H1 (cell line): ENCODE measurements around the gene SRGAP2C. TPM values are rescaled to one million over a fixed set of nuclear protein-coding genes. Genes with fewer than 3 reads are reported as not detected.

ENCODE experiments used
- CBX5 ChIP-seq: fragments of 300-800, 300-1000 bp; sonication (generic); IDR thresholded peaks from 2 replicates; pipeline ENCODE4 v1.7.1; 2016; ENCODE audit warnings: antibody characterized with exemption, low read length, low read depth
- CHD7 ChIP-seq: fragments of 300-600 bp; sonication (generic); IDR thresholded peaks from 2 replicates; pipeline ENCODE4 v1.7.1; 2012; ENCODE audit warnings: low read length, moderate library complexity, mild to moderate bottlenecking, inconsistent platforms; ENCODE audit not compliant: insufficient replicate concordance
- HDAC2 ChIP-seq, 2 experiments: fragments of 300-600 bp in 1 of 2; sonication (generic) in 1 of 2; IDR thresholded peaks; 2 replicates each; pipeline ENCODE4 v1.6.1; 2011 to 2012; ENCODE audit warnings: low read depth in 2 of 2, low read length in 2 of 2, mild to moderate bottlenecking in 2 of 2, moderate library complexity in 2 of 2, borderline replicate concordance in 1 of 2, inconsistent platforms in 1 of 2
- HDAC6 ChIP-seq: IDR thresholded peaks from one replicate; pipeline ENCODE4 v1.7.1; 2012; ENCODE audit warnings: low read depth, mild to moderate bottlenecking, inconsistent platforms, low read length, moderate library complexity
- MAFK ChIP-seq: IDR thresholded peaks from 2 replicates; pipeline ENCODE4 v1.6.1; 2012; ENCODE audit warnings: low read depth, mild to moderate bottlenecking, improper control_type of control experiment, low read length
- NRF1 ChIP-seq: IDR thresholded peaks from 2 replicates; pipeline ENCODE4 v1.6.1; 2011; ENCODE audit warnings: mild to moderate bottlenecking, low read depth, low read length, improper control_type of control experiment
- PHF8 ChIP-seq: fragments of 200-600 bp; sonication (generic); conservative IDR thresholded peaks from 2 replicates; pipeline ENCODE4 v1.7.1; 2012; ENCODE audit warnings: low read depth, mild to moderate bottlenecking, inconsistent platforms, low read length, moderate library complexity
- RAD21 ChIP-seq, 2 experiments: IDR thresholded peaks in 1 of 2; conservative IDR thresholded peaks in 1 of 2; 2 replicates each; pipeline ENCODE4 v1.6.1; 2011; ENCODE audit warnings: low read depth in 2 of 2, low read length in 2 of 2, improper control_type of control experiment in 1 of 2, inconsistent platforms in 1 of 2, mild to moderate bottlenecking in 1 of 2, moderate library complexity in 1 of 2
- RFX5 ChIP-seq: IDR thresholded peaks from 2 replicates; pipeline ENCODE4 v1.6.1; 2011; ENCODE audit warnings: low read depth, low read length, improper control_type of control experiment, borderline replicate concordance
- RXRA ChIP-seq: IDR thresholded peaks from 2 replicates; pipeline ENCODE4 v1.6.1; 2011; ENCODE audit warnings: low read depth, mild to moderate bottlenecking, low read length, moderate library complexity; ENCODE audit not compliant: insufficient read depth
- SP4 ChIP-seq: IDR thresholded peaks from 2 replicates; pipeline ENCODE4 v1.6.1; 2012; ENCODE audit warnings: low read length, inconsistent platforms
- ZNF274 ChIP-seq: IDR thresholded peaks from 2 replicates; pipeline ENCODE4 v1.7.0; 2012; ENCODE audit warnings: low read length, borderline replicate concordance; ENCODE audit errors: extremely low read depth
- polyA plus RNA-seq, 7 experiments: library from polyadenylated mRNA; depleted of rRNA in 3 of 7; stranded (reverse) in 5 of 7; unstranded in 2 of 7; fragments of >200 nt in 5 of 7; fragments of 200-250 nt in 2 of 7; gene quantifications; 1 replicate in 5 of 7; 2 replicates in 1 of 7; 4 replicates in 1 of 7; pipeline versions ENCODE4 v1.2.1 to v1.2.3, GENCODE V29; 2011 to 2013; ENCODE audit warnings: missing spikeins in 2 of 7, mixed read lengths in 2 of 7
- total RNA-seq: library from RNA; stranded (reverse); fragmentation: NEBNext Ultra II Directional; extraction: Animal tissue kit (Norgen Biotek cat#: 25700); gene quantifications from 2 replicates; pipeline ENCODE4 v1.2.1, GENCODE V29; 2021

The SRGAP2C gene
- total and polyA plus RNA-seq, 2 of the 8 experiments (the other 6 are each of a cell fraction or from before 2014, with no cell fraction given), result 2.5 to 25.2 TPM

GRCh38 chr1:121440993-121441392, 256.2 kb downstream of the SRGAP2C start (continued):
- TF ChIP-seq CHD7, result no peak
- TF ChIP-seq HDAC2 (IDR thresholded peaks at IDR 0.05; ENCODE audit: borderline replicate concordance in 1 of 2, low read depth in 2 of 2, low read length in 2 of 2), result no peak
- TF ChIP-seq NRF1, result no peak
- TF ChIP-seq CBX5, result no peak
- TF ChIP-seq PHF8, result no peak
- TF ChIP-seq RFX5, result no peak
- TF ChIP-seq RXRA, result no peak
- TF ChIP-seq ZNF274, result no peak
- no peak for TF ChIP-seq HDAC6
- no peak for TF ChIP-seq RAD21 (IDR thresholded peaks at IDR 0.05 in 1 of 2, conservative IDR thresholded peaks at IDR 0.05 in 1 of 2; ENCODE audit: low read depth in 2 of 2, low read length in 2 of 2)
- no peak for TF ChIP-seq SP4
- no peak for TF ChIP-seq MAFK
